Gastroesophageal sphincter (tissue), 4 donors: ENCODE data around the gene EXOSC7. TPM values are rescaled to one million over a fixed set of nuclear protein-coding genes. Genes with fewer than 3 reads are reported as not detected.
A peak's percentile ranks its signal among the peaks of the same experiment; 100 is the strongest.

Experiments used
- ATAC-seq: fragments of 150-250 bp; one replicate; pipeline ENCODE4 v1.9.1; 2016; ENCODE audit warnings: mild to moderate bottlenecking, moderate library complexity
- H3K27ac ChIP-seq, 4 donors: fragments of 200-600 bp; sonication (generic) in 3 of 4; 1 replicate in 3 of 4; 2 replicates in 1 of 4; pipeline ENCODE4 v1.5.1; 2016 to 2019
- H3K27me3 ChIP-seq: fragments of 200-600 bp; sonication (generic); one replicate; pipeline ENCODE4 v1.5.1; 2019
- H3K36me3 ChIP-seq, 2 donors: fragments of 200-600 bp; sonication (generic); one replicate each; pipeline ENCODE4 v1.5.1; 2019; ENCODE audit warnings: control low read depth in 1 of 2
- H3K4me1 ChIP-seq, 3 donors: fragments of 200-600 bp; sonication (generic); 1 replicate in 2 of 3; 2 replicates in 1 of 3; pipeline ENCODE4 v1.5.1; 2016 to 2019; ENCODE audit warnings: control low read depth in 2 of 3
- H3K4me3 ChIP-seq, 2 donors: fragments of 200-600 bp; sonication (generic); one replicate each; pipeline ENCODE4 v1.5.1; 2019; ENCODE audit warnings: mild to moderate bottlenecking in 1 of 2, moderate library complexity in 1 of 2
- H3K9me3 ChIP-seq, 3 donors: fragments of 200-600 bp; sonication (generic); one replicate each; pipeline ENCODE4 v1.5.1; 2017 to 2019; ENCODE audit warnings: control low read depth in 2 of 3
- EP300 ChIP-seq: sonication (generic); formaldehyde crosslinking; IDR thresholded peaks from one replicate; pipeline ENCODE4 v1.6.1; 2017; ENCODE audit warnings: antibody characterized with exemption, mild to moderate bottlenecking
- POLR2A ChIP-seq, 2 donors: fragments of 450-650 bp; IDR thresholded peaks; one replicate each; pipeline ENCODE4 v1.6.1; 2017; ENCODE audit warnings: antibody characterized with exemption in 2 of 2, mild to moderate bottlenecking in 2 of 2, moderate library complexity in 1 of 2
- POLR2AphosphoS5 ChIP-seq: sonication (generic); formaldehyde crosslinking; IDR thresholded peaks from one replicate; pipeline ENCODE4 v1.6.1; 2017; ENCODE audit warnings: antibody characterized with exemption
- WGBS, 2 donors: methylation state at CpG; one replicate each; pipeline ENCODE4 v1.1.5; 2018; ENCODE audit warnings: low coverage in 1 of 2; 5-methylcytosine and 5-hydroxymethylcytosine counted together
- total RNA-seq, 4 donors: library from RNA; depleted of rRNA; stranded (reverse); fragments of >200 nt; gene quantifications; one replicate each; pipeline ENCODE4 v1.1.0, GENCODE V29; 2016
- TF ChIP-seq, protein P1 (sequence below), 4 experiments: fragments of 200-600 bp in 2 of 4; fragments of 450-650 bp in 2 of 4; sonication (generic) in 1 of 4; IDR thresholded peaks; one replicate each; pipeline ENCODE4 v1.5.1; 2017 to 2019; ENCODE audit warnings: antibody characterized with exemption in 4 of 4, mild to moderate bottlenecking in 2 of 4, moderate library complexity in 2 of 4

EXOSC7 gene
- total RNA-seq, 4 donors from 2014 or later, result 40.6 to 52.8 (median 46.0) TPM

DNA sequence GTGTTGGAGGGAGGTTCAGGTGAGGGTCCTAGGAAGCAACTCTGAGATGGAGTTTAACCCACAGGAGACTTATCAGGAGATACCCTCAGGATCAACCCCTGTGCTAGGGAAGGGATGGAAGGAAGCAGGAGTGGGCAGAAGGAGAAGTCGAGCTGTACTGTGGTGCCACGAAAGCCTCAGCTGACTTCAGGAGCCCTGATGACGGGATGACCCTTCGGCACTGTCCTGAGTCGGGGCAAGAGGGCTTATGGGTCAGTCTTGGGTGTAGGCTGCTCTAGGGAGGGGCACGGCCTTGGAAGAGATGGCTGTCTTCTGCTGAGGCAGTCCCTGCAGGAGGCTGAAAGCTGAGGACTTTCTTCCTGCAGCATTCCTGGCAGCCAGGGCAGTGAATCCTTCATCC, 57.7 kb downstream of the EXOSC7 start:
- H3K27me3 ChIP-seq, result no peaks in the 10 kb centered on the region
- peak overlapping the region in 3 of 4 donors; percentile 76 to 81 (median 77) for H3K27ac ChIP-seq
- H3K4me1 ChIP-seq, result peaks cover 0 to 66% (median 35%) of the 10 kb centered on the region in 3 donors
- H3K9me3 ChIP-seq, result no peaks in the 10 kb centered on the region
- no peak overlapping the region for H3K4me3 ChIP-seq
- ATAC-seq, result no peak
- WGBS, 2 donors, result 67 to 100% methylated on average over 2 to 5 of the region's 6 CpGs
- no peak for TF ChIP-seq POLR2AphosphoS5
- no peak for TF ChIP-seq EP300
- H3K36me3 ChIP-seq, result peaks cover 0 to 21% of the 10 kb centered on the region in 2 donors

DNA sequence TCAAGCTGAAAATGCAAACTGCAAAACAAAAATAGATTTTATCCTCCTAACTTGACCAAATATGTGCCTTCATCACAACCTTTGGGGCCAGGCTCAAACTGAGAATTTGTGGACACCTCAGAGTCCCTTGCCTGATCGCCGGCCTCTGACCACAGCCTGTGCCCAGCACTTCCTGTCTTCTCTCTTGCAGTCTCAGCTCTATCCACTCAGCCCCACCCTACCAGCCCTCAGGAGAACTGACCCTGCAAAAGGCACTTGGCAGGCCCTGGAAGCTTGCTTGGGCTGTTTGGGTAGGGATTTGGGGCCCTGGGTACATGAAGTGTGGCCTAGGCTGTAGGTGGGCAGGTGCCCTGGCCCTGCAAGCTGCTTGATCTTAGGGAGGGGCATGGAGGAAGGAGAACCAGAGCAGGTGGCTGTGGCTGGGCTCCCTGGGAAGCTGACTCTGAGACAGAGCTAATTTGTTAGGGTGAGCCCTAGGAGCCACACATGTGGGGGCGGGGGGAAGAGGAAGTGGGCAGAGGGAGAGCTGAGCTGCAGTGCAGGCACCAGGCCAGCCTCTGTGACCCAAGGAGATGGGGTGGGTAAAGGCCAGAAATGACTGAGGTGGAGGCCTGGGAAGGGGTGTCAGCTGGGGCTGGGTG, 58.7 kb downstream of the EXOSC7 start:
- TF ChIP-seq EP300, result no peak
- TF ChIP-seq POLR2A (IDR thresholded peaks at IDR 0.05), result no peak
- no peak for TF ChIP-seq POLR2AphosphoS5
- TF ChIP-seq, protein P1, sequence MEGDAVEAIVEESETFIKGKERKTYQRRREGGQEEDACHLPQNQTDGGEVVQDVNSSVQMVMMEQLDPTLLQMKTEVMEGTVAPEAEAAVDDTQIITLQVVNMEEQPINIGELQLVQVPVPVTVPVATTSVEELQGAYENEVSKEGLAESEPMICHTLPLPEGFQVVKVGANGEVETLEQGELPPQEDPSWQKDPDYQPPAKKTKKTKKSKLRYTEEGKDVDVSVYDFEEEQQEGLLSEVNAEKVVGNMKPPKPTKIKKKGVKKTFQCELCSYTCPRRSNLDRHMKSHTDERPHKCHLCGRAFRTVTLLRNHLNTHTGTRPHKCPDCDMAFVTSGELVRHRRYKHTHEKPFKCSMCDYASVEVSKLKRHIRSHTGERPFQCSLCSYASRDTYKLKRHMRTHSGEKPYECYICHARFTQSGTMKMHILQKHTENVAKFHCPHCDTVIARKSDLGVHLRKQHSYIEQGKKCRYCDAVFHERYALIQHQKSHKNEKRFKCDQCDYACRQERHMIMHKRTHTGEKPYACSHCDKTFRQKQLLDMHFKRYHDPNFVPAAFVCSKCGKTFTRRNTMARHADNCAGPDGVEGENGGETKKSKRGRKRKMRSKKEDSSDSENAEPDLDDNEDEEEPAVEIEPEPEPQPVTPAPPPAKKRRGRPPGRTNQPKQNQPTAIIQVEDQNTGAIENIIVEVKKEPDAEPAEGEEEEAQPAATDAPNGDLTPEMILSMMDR (IDR thresholded peaks at IDR 0.05), result no peak
- Histone ChIP-seq H3K4me3 (no peak overlapping the region), H3K27me3 (no peaks in the 10 kb centered on the region), H3K27ac (peak overlapping the region; percentile 3 to 81 (median 76)), H3K36me3 (peaks cover 0 to 21% of the 10 kb centered on the region in 2 donors), H3K9me3 (no peaks in the 10 kb centered on the region), H3K4me1 (peaks cover 0 to 56% (median 27%) of the 10 kb centered on the region in 3 donors)
- 66% methylated on average over 2 of the region's 3 CpGs; no CpG with 5 or more reads in 1 of the 2 donors for WGBS, 2 donors
- peak; percentile 44 for ATAC-seq

DNA sequence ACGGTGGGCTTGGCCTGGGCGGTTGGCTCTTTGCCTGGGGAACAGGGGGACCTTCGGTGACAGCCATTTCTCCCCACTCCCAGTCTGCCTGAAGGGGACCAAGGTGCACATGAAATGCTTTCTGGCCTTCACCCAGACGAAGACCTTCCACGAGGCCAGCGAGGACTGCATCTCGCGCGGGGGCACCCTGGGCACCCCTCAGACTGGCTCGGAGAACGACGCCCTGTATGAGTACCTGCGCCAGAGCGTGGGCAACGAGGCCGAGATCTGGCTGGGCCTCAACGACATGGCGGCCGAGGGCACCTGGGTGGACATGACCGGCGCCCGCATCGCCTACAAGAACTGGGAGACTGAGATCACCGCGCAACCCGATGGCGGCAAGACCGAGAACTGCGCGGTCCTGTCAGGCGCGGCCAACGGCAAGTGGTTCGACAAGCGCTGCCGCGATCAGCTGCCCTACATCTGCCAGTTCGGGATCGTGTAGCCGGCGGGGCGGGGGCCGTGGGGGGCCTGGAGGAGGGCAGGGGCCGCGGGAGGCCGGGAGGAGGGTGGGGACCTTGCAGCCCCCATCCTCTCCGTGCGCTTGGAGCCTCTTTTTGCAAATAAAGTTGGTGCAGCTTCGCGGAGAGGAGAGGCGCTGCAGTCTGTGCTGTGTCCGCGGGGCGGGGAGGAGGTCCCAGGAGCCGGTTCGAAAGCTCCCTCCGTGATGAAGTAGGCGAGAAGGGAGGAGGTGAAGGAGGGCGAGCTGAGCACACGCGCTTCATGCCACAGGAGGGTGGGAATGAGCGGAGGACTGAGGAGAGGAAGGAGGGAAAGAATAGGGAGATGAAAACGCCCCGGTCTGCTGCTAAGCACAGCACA, 59.6 kb downstream of the EXOSC7 start:
- ATAC-seq, result peak; percentile 32
- H3K27me3 ChIP-seq, result no peaks in the 10 kb centered on the region
- H3K4me3 ChIP-seq, result peak overlapping the region; percentile 11 to 48
- peak overlapping the region in 3 of 4 donors; percentile 76 to 81 (median 77) for H3K27ac ChIP-seq
- peaks cover 0 to 56% (median 25%) of the 10 kb centered on the region in 3 donors for H3K4me1 ChIP-seq
- WGBS, 2 donors, result 0 to 2% methylated on average over 2 to 6 of the region's 64 CpGs
- peaks cover 0 to 21% of the 10 kb centered on the region in 2 donors for H3K36me3 ChIP-seq
- TF ChIP-seq EP300, result no peak
- TF ChIP-seq, protein P1 (IDR thresholded peaks at IDR 0.05), result peak in 2 of 4 experiments; percentile 23 to 26
- no peaks in the 10 kb centered on the region for H3K9me3 ChIP-seq

DNA sequence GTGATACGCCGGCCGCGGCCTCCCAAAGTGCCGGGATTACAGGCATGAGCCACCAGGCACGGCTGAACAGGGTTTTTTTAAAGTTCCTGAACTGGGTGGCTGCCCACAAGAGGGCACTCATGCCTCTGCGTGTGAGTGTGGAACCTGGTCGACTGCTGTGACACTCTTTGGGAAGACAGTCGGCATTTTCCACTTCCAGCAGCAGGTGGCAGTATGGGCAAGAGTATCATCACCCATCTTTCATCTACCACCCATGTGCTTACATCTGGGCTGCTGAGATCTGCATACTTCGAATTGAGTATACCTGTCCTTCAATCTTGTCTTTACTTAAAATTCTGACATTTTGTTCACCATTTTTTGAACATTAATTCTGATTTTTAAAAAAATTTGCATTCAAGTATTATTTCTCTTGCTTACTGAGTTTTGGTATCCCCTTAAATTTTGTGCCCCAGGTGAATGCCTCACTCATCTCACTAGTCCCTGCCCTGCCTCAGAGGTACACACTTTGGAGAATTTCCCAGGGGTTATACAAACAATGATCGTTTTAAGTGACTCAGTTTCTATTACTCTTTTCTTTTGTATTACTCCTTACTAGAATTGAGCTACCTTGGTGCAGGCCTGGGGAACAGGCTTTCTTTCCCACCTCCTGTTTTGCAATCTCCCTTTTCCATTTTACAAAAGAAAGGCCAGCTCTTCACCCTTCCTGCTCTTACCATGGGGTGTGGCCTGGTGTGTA, 61.8 kb downstream of the EXOSC7 start:
- Histone ChIP-seq H3K36me3 (peaks cover 0 to 3% of the 10 kb centered on the region in 2 donors), H3K27me3 (no peaks in the 10 kb centered on the region), H3K27ac (peak overlapping the region in 3 of 4 donors; percentile 76 to 81 (median 77)), H3K9me3 (no peaks in the 10 kb centered on the region), H3K4me3 (no peak overlapping the region), H3K4me1 (peaks cover 0 to 72% (median 25%) of the 10 kb centered on the region in 3 donors)
- peak; percentile 79 for ATAC-seq
- 6 to 9% methylated on average over 3 to 7 of the region's 11 CpGs for WGBS, 2 donors
- TF ChIP-seq POLR2AphosphoS5, result peak; percentile 62
- TF ChIP-seq POLR2A (IDR thresholded peaks at IDR 0.05), result no peak
- TF ChIP-seq, protein P1 (IDR thresholded peaks at IDR 0.05), result peak; percentile 86 to 98 (median 94)
- TF ChIP-seq EP300, result no peak

GRCh38 chr3:45041666-45042065, 65.6 kb downstream of the EXOSC7 start:
- H3K27ac ChIP-seq, result no peak overlapping the region

More at GRCh38 chr3:45041666-45042065, 65.6 kb downstream of the EXOSC7 start:
- peaks cover 0 to 48% (median 6%) of the 10 kb centered on the region in 3 donors for H3K4me1 ChIP-seq
- 80 to 83% methylated on average over 1 of the region's 2 CpGs for WGBS, 2 donors
- no peak for ATAC-seq
- no peak overlapping the region for H3K4me3 ChIP-seq
- no peaks in the 10 kb centered on the region for H3K36me3 ChIP-seq
- no peak for TF ChIP-seq EP300
- no peak for TF ChIP-seq POLR2A (IDR thresholded peaks at IDR 0.05)
- no peak for TF ChIP-seq POLR2AphosphoS5
- TF ChIP-seq, protein P1 (IDR thresholded peaks at IDR 0.05), result no peak
- no peaks in the 10 kb centered on the region for H3K9me3 ChIP-seq
- no peaks in the 10 kb centered on the region for H3K27me3 ChIP-seq
